CMK (cell line): ENCODE measurements around the gene AMER3.
"Not testable (repeated sequence)": the region's sequence is repeated elsewhere in the genome, so short reads cannot be mapped to it uniquely, and the experiment has no call there.

Experiments used
- DNase-seq: peaks from one replicate; pipeline ENCODE4 v3.0.0-alpha.2; 2010; ENCODE audit warnings: low read depth

AMER3 gene

DNA sequence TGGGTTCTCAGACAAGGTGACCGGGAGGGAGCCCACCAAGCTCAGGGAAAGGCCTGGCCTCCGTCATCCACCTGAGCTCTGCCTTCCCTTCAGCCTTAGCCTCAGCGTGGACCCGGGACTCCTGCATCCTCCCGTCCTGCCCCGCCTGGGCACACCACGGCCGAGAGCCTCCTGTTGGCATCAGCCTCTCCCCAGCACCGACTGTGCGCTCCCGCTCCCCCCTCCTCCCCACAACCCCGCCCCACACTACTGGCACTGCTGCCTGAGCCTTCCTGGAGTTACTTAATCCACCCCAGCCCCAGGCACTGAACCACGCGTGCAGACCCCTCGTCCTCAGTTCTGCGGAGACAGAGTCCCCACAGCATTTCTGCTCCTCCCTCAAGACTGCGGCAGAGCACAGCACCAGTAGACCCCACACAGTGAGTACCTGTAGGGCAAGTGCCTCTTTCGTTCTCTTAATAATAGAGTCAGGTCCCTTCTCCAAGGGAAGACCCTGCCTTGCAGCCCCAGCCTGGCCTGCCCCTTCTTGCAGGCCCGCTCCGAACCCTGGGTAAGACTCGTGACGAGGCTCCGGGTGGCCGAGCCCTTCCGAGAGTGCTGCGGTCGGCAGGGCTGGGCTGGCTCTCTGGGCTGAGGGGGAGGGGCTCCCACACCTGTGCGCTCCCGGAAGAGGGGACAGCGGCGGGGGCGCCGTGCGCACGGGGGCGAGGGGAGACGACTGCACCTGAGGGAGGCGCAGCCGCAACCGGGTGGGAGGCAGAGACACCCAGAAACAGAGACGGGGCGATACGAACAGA is at the start of gene AMER3:
Gene AMER3 (plus strand): TSS at position 285 of the 797 bp plus-strand sequence. CDS start 6,533 bp downstream, outside the sequence.
- DNase-seq = no peak

DNA sequence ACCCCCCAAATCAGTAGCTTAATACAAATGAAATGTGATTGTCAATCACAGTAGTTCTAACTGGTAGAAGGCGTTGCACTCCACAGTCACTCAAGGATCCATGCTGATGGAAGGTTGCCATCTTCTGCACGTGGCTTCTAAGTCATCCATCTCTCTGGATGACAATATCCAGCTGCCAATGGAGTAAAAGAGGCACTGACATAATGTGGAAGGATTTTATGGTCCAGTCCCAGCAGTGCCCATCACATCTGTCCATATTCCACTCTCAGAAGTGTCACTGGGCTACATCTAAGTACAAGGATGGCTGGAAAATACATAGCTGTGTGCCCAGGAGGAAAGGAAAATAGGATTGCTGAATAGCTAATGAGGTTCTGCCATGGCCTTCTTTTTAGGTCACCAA is 40.5 kb upstream of the AMER3 start:
- DNase-seq = not testable (repeated sequence)

- no peak for DNase-seq
These were observed 35.3 kb upstream of the AMER3 start for GRCh38 chr2:130720036-130720435.

GRCh38 chr2:130720528-130720927 is 34.8 kb upstream of the AMER3 start:
- DNase-seq = no peak

DNA sequence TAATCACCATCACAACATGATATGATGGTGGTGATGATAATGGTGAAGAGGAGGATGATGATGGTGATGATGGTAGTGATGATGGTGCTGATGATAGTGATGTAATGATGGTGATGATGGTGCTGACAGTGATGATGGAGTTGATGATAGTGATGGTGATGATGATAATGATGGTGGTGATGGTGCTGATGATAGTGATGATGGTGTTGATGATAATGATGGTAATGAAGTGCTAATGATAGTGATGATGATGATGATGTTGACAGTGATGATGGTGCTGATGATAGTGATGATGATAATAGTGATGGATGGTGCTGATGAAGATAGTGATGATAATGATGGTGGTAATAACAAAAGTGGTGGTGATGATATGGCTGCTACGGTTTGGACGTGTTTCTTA is 30.9 kb upstream of the AMER3 start:
- DNase-seq = no peak

- DNase-seq = no peak
These were observed 28.6 kb upstream of the AMER3 start for GRCh38 chr2:130726614-130727180.

DNA sequence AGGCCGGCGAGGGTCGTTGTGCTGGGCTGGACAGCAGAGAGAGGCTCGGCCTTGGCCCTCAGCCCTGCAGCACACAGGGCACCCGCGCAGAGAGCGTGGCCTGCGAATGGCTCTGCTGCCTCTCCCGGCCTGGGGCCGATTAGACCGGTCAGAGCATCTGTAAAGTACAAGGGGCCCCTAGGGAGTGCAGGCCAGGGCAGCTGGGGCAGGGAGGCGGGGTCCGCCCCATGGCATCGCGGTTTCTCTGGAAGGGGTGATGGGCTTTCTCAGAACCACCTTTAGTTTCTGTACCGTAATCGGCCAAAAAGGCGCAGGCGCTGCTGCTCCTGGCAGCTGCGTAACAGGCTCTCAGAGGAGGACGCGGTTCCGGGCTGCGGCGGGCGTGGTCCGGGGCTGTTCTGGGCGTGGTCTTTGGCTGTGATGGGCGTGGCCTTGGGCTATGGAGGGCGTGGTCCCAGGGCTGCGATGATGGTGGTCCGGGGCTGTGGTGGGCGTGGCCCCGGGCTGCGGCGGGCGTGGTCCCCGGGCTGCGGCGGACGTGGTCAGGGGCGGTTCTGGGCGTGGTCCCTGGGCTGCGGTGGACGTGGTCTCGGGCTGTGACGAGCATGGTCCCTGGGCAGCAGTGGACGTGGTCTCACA is 27.9 kb upstream of the AMER3 start:
- peak; percentile 65 for DNase-seq

GRCh38 chr2:130728007-130728454 is 27.3 kb upstream of the AMER3 start:
- DNase-seq = peak; percentile 39

DNA sequence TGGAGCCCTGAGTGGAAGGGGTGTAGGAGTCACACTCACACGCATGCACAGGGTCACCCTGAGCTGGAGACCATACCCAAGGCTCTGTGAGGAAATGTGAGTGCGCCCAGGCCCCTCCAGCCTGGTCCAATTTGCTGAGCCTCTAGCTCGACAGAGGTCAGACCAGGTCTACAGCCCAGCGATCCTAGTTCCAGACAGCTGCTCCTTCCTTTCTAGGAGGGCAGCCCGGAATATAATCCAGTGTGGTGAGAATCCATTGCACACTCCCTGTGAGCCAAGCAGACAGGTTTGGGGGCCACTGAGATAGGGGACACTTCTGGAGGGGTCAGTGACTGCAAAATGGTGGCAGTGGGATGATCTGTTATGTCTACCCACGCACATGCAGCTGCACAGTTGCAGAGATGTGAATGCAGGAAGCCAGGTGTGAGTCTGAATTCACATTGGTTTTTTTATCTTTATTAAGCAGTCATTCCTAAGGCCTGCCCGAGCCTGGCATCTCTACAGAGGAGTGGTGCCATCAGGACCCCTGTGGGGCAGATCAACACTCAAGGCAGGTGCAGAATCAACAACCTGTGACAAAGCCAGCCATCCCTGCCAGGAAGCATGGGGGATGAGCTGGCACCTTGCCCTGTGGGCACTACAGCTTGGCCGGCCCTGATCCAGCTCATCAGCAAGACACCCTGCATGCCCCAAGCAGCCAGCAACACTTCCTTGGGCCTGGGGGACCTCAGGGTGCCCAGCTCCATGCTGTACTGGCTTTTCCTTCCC is 26.6 kb upstream of the AMER3 start, which contains the start of gene GPR148:
Gene GPR148 (plus strand): TSS at position 522 of the 768 bp plus-strand sequence. CDS start 82 bp downstream, at position 604.
- DNase-seq = no peak

DNA sequence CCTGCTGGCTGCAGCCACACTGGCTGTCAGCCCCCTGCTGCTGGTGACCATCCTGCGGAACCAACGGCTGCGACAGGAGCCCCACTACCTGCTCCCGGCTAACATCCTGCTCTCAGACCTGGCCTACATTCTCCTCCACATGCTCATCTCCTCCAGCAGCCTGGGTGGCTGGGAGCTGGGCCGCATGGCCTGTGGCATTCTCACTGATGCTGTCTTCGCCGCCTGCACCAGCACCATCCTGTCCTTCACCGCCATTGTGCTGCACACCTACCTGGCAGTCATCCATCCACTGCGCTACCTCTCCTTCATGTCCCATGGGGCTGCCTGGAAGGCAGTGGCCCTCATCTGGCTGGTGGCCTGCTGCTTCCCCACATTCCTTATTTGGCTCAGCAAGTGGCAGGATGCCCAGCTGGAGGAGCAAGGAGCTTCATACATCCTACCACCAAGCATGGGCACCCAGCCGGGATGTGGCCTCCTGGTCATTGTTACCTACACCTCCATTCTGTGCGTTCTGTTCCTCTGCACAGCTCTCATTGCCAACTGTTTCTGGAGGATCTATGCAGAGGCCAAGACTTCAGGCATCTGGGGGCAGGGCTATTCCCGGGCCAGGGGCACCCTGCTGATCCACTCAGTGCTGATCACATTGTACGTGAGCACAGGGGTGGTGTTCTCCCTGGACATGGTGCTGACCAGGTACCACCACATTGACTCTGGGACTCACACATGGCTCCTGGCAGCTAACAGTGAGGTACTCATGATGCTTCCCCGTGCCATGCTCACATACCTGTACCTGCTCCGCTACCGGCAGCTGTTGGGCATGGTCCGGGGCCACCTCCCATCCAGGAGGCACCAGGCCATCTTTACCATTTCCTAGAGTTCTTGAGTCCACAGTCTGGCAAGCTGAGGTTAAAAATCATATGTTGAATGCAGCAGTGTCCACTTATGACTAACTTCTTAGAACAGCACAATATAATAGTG is 25.7 kb upstream of the AMER3 start:
- no peak for DNase-seq

- not testable (repeated sequence) for DNase-seq
These were observed 23.1 kb upstream of the AMER3 start for GRCh38 chr2:130732257-130732656.

- DNase-seq = no peak
These were observed 20.1 kb upstream of the AMER3 start for GRCh38 chr2:130735200-130735599.

DNA sequence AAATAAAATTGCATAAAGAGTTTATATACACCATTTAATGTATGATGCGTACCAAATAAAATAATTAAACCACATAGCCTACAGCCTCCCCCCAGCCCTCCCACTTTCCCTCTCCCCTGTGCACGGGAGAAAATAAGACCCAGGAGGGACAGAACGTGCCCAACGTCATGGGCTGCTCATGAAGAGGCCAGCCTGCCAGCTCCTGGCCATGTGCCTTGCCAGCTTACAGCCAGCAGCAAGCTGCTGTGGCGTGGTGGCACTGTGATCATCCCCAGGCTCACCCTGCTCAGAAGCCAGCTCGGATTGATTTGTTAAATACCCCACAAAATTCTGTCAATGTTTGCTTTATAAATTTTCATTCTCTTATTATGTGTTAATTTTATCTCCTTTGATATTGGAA is 18.9 kb upstream of the AMER3 start:
- DNase-seq = no peak

- no peak for DNase-seq
These were observed 17.7 kb upstream of the AMER3 start for GRCh38 chr2:130737592-130737991.

DNA sequence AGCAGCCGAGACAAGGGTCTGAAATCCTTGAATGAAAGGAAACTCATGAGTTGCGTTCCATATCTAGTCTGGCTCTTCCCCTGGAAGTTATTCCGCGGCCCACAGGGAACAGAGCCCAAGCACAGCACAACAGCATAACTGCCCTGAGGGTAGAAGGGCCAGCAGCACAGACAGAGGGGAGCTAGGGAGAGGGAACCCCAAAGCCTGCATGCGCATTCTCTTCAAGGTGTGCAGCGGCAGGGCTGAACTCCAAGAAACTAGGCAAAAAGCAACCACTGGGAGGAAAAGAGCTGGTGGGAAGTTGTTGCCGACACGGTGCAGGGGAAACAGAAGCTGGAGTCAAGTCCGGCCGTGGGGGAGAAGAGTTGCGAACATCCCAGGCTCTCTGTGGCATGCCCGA is 14.7 kb upstream of the AMER3 start:
- DNase-seq = no peak

DNA sequence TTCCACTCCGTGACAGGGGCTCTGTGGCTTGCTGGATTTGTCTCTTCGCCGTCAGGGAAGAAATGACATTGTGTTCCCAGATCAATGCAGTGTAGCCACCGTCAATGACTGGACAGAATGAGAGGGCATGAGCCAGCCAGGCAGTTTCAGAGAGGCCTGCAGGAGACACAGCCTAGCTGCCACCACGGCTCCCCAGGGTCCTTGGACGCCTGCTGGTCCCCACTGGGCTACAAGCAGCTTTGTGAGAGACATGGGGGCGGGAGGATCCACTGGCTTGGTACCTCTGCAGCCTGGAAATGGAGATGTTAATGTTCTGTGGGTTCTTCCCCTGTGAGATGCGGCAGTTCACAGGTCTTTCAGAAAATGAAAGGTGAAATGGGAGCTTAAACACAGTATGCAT is 12.1 kb upstream of the AMER3 start:
- no peak for DNase-seq

GRCh38 chr2:130744287-130745117 is 10.8 kb upstream of the AMER3 start:
- no peak for DNase-seq

- no peak for DNase-seq
These were observed 6.3 kb upstream of the AMER3 start for GRCh38 chr2:130749078-130749477.

- DNase-seq = no peak
These were observed 5.7 kb upstream of the AMER3 start for GRCh38 chr2:130749641-130750040.

DNA sequence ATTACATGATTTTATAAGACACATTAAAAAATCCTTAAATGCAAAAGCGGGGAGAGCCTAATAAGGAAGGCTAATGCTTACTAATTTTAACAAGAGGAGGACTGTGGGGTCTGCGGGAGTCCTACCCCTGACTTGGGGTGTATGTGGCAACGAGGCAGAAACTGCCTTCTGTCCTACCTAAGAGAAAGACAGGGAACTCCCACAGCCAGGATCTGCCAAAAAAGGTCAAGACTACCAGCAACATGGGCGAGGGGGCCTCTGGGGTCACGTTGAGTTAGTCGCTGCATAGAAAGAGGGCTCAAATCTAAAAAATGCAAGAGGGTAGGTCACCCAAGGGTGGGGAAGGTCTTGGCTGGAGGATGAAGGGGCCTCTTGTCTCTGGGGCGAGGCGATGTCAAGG is 529 bp upstream of the AMER3 start:
- no peak for DNase-seq
